ENCODE results near the gene MED22.

Gene MED22

DNA sequence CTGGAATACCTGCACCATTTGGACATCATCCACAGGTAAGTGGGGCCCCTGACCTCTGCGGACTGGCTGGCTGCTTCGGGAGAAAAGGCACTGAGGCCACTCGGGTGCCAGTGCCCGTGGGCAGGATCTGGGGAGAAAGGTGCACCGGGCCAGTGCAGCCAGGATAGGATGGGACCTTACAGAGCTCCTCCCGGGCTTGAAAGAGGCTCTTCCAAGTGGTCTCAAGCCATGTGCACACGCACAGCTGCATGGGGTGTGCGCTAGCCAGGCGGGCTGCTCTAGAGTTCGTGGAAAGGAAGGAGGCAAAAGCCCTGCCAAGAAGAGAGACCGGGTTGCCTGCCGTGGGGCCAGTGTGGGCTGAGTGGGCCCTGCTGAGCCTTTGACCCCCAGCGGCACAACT is 41.6 kb upstream of the MED22 start:
- TF ChIP-seq, protein P1, sequence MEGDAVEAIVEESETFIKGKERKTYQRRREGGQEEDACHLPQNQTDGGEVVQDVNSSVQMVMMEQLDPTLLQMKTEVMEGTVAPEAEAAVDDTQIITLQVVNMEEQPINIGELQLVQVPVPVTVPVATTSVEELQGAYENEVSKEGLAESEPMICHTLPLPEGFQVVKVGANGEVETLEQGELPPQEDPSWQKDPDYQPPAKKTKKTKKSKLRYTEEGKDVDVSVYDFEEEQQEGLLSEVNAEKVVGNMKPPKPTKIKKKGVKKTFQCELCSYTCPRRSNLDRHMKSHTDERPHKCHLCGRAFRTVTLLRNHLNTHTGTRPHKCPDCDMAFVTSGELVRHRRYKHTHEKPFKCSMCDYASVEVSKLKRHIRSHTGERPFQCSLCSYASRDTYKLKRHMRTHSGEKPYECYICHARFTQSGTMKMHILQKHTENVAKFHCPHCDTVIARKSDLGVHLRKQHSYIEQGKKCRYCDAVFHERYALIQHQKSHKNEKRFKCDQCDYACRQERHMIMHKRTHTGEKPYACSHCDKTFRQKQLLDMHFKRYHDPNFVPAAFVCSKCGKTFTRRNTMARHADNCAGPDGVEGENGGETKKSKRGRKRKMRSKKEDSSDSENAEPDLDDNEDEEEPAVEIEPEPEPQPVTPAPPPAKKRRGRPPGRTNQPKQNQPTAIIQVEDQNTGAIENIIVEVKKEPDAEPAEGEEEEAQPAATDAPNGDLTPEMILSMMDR (IDR thresholded peaks at IDR 0.05; ENCODE audit: insufficient read depth, low read depth, low read length, missing control alignments) = no peak
- H3K4me3 ChIP-seq (ENCODE audit: low read length) = no peak overlapping the region
- no peak for DNase-seq (ENCODE audit: low read depth)

DNA sequence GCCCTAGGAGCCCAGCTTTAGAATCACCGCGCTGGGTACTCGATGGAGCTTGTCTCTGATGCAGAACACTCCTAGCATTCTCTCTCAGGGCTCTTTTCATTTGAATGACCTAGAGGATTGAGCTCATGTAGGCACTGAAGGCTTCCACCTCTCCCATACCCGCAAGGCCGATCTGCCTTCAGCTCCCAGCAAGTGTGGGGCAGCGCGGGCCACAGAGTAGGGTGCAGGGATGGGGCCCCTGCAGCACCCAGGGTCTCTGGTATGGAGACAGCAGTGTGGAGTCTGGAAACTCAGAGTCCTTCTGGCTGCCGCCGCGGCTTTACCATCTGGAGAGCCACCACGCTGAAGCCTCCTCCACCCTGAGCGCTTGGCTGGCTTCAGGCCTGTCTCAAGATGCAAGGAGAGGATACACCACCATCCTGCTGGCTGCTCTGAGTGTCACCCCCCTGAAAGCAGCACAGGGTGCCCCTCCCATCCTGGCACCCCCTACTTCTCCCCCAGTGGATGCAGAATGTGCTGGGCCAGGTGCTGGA is 41.2 kb upstream of the MED22 start:
- TF ChIP-seq, protein P1 (IDR thresholded peaks at IDR 0.05; ENCODE audit: insufficient read depth, low read depth, low read length, missing control alignments) = no peak
- DNase-seq (ENCODE audit: low read depth) = no peak
- no peak overlapping the region for H3K4me3 ChIP-seq (ENCODE audit: low read length)

DNA sequence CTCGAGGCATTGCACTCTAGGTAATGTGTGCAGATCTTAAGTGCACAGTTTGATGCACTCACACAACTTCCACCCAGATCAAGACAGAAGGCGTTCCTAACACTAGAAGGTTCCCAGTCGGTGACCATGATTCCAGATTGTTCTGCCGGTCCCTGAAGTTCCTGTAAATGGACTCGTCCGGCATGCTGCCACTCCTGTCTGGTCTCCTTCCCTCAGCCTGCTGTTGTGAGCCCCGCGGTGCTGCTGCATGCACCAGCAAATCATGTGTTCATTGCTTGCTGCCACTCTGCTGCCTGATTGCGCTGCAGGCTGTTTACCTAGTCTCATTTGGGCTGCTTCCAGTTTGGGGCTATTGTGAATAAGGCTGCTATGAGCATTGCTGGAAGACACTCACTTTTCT is 39.7 kb upstream of the MED22 start:
- TF ChIP-seq, protein P1 (IDR thresholded peaks at IDR 0.05; ENCODE audit: insufficient read depth, low read depth, low read length, missing control alignments) = no peak
- H3K4me3 ChIP-seq (ENCODE audit: low read length) = no peak overlapping the region
- peak; percentile 92 for DNase-seq (ENCODE audit: low read depth)

DNA sequence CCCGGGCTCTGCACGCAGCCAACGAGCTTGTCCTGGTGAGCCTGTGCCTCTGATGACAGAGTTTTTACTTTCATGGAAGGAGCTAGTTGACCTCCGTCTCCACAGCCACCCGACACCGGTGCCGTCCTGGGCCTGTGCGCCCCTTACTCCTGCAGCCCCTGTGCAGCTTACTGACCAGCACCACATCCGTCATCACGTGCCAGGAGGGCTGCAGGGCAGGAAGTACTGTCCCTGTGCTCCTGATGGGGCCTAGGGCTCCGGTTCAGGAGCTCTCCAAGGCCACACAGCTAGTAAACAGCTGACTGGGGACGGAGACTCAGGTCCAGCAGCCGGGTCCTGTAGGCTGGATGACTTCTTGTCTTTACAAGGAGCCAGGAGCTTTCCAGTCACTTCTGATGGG is 38.4 kb upstream of the MED22 start:
- no peak for DNase-seq (ENCODE audit: low read depth)
- H3K4me3 ChIP-seq (ENCODE audit: low read length) = no peak overlapping the region
- TF ChIP-seq, protein P1 (IDR thresholded peaks at IDR 0.05; ENCODE audit: insufficient read depth, low read depth, low read length, missing control alignments) = no peak

DNA sequence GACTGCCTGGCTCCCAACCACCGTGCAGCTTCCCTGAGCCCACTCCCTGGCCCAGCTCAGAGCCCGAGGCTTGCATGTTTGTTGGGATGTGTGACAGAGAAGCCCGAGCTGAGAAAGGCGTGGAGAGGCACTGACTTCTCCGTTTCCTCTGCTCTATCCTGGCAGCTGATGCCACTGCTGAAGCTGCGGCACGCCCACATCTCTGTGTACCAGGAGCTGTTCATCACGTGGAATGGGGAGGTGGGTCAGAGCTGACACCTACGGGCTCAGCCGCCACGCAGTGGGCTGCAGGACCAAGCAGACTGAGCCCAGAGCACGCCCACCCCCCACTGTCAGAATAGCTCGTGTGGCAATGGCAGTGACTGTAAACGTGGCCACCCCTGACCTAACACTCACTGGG is 37.5 kb upstream of the MED22 start:
- DNase-seq (ENCODE audit: low read depth) = no peak
- H3K4me3 ChIP-seq (ENCODE audit: low read length) = no peak overlapping the region
- TF ChIP-seq, protein P1 (IDR thresholded peaks at IDR 0.05; ENCODE audit: insufficient read depth, low read depth, low read length, missing control alignments) = no peak

DNA sequence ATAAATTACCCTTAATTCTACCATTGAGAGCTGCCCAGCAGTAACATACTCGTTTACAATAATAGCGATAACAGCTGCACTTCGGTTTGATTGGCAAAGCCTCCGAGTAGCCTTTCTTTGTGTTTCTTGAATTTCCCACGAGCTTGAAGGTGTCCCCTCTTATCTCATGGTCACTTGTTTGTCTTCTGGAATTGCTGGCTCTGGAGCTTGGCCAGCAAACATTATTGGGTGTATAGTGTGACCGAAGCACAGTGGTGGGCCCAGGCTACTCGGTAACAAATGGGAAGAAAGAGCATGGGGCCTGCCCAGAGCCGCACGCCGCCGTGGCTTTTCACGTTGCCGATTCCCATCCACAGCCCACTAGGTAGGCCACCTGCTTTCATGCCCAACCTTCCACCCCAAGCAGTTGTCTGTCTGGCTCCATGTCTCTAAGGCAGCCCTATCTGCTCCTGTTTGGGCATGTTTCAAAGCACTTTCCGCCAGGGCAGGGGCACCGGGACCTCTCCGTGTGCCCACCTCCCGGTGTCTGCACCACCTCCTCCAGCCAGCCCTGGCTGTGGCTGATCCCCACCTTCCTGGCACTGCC is 36.9 kb upstream of the MED22 start:
- no peak overlapping the region for H3K4me3 ChIP-seq (ENCODE audit: low read length)
- TF ChIP-seq, protein P1 (IDR thresholded peaks at IDR 0.05; ENCODE audit: insufficient read depth, low read depth, low read length, missing control alignments) = no peak
- no peak for DNase-seq (ENCODE audit: low read depth)

DNA sequence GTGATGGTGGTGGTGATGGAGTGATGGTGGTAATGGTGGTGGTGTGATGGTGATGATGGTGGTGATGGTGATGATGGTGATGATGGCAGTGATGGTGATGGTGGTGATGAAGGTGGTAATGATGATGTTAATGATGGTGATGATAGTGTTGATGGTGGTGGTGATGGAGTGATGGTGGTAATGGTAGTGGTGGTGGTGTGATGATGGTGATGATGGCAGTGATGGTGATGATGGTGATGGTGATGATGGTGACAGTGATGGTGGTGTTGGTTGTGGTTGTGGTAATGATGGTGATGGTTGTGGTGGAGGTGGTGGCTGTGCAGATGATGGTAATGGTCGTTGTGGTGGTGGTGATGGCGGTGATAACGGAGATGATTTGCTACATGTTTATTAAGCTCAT is 35.5 kb upstream of the MED22 start:
- DNase-seq (ENCODE audit: low read depth) = no peak
- no peak overlapping the region for H3K4me3 ChIP-seq (ENCODE audit: low read length)
- TF ChIP-seq, protein P1 (IDR thresholded peaks at IDR 0.05; ENCODE audit: insufficient read depth, low read depth, low read length, missing control alignments) = no peak

Data from epithelial cell of esophagus (primary cell).